ENCODE results near the gene RTKN. TPM values are rescaled to one million over a fixed set of nuclear protein-coding genes. Genes with fewer than 3 reads are reported as not detected.

The RTKN gene
- total and polyA plus RNA-seq, 9 of the 15 experiments (the other 6 are each of a cell fraction or from before 2014, with no cell fraction given) = 0.14 to 6.9 (median 3.6) TPM

GRCh38 chr2:74458132-74458937, 16.6 kb upstream of the RTKN start, which contains the start of gene WBP1 (continued):
- TF ChIP-seq ZBTB40 (IDR thresholded peaks at IDR 0.05) (peak; percentile 52; the same call in 1 of the 2 replicates), ZBTB40 (CRISPR knock-in tag; IDR thresholded peaks at IDR 0.05) (no peak), TRIM24 (IDR thresholded peaks at IDR 0.05) (no peak), POLR2AphosphoS5 (IDR thresholded peaks at IDR 0.05; ENCODE audit: control insufficient read depth, insufficient read depth, low read depth, low read length) (no peak), ZNF253 (CRISPR knock-in tag; conservative IDR thresholded peaks at IDR 0.05) (no peak), MAFG (tag; conservative IDR thresholded peaks at IDR 0.05) (no peak), POLR2A (conservative IDR thresholded peaks at IDR 0.05) (peak; percentile 66), ATF7 (IDR thresholded peaks at IDR 0.05) (peak; percentile 79), BRF1 (IDR thresholded peaks at IDR 0.05; ENCODE audit: borderline replicate concordance, extremely low read depth, insufficient read length) (no peak), PYGO2 (tag; IDR thresholded peaks at IDR 0.05) (0 out of 2 replicates have a peak, but pooled peaks have one; percentile 9), PML (IDR thresholded peaks at IDR 0.05; ENCODE audit: low read length) (no peak)
- TF ChIP-seq, protein P1, sequence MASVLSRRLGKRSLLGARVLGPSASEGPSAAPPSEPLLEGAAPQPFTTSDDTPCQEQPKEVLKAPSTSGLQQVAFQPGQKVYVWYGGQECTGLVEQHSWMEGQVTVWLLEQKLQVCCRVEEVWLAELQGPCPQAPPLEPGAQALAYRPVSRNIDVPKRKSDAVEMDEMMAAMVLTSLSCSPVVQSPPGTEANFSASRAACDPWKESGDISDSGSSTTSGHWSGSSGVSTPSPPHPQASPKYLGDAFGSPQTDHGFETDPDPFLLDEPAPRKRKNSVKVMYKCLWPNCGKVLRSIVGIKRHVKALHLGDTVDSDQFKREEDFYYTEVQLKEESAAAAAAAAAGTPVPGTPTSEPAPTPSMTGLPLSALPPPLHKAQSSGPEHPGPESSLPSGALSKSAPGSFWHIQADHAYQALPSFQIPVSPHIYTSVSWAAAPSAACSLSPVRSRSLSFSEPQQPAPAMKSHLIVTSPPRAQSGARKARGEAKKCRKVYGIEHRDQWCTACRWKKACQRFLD (CRISPR knock-in tag; IDR thresholded peaks at IDR 0.05) = peak; percentile 77; the same call in 1 of the 2 replicates

Measured in K562 (cell line).